ENCODE measurements around the gene NES. TPM values are rescaled to one million over a fixed set of nuclear protein-coding genes. Genes with fewer than 3 reads are reported as not detected.
"Not testable (repeated sequence)": the region's sequence is repeated elsewhere in the genome, so short reads cannot be mapped to it uniquely, and the experiment has no call there.

Gene NES
- total and polyA plus RNA-seq, 12 donors = 7.7 to 26.9 (median 14.0) TPM

- Histone ChIP-seq H3K9me3 (replicated peaks in 1 of 3) (no peaks in the 10 kb centered on the region), H3K4me1 (replicated peaks in 1 of 2) (peaks cover 10 to 11% of the 10 kb centered on the region in 2 donors), H3K36me3 (replicated peaks in 1 of 2) (no peaks in the 10 kb centered on the region), H3K4me3 (no peak overlapping the region), H3K27ac (peak overlapping the region in 1 of 5 donors; percentile 54), H3K27me3 (peaks cover 55% of the 10 kb centered on the region)
- no peak for TF ChIP-seq POLR2A (IDR thresholded peaks at IDR 0.05)
- TF ChIP-seq CTCF (IDR thresholded peaks at IDR 0.05) = no peak
- WGBS, 4 donors = 30 to 38% (median 37%) methylated on average over 6 of the region's 6 CpGs
- no peak for DNase-seq
- intact Hi-C loops (cut with DNase I) = no loop called here
Observed at GRCh38 chr1:156640842-156641706, 36.1 kb downstream of the NES start.

- Histone ChIP-seq H3K36me3 (replicated peaks in 1 of 2) (no peaks in the 10 kb centered on the region), H3K4me1 (replicated peaks in 1 of 2) (peaks cover 10 to 11% of the 10 kb centered on the region in 2 donors), H3K27ac (peak overlapping the region in 1 of 5 donors; percentile 59), H3K9me3 (replicated peaks in 1 of 3) (no peaks in the 10 kb centered on the region), H3K4me3 (no peak overlapping the region), H3K27me3 (peaks cover 58% of the 10 kb centered on the region)
- intact Hi-C loops (cut with DNase I) = no loop called here
- peak in 1 of 7 donors; percentile 81 for DNase-seq
- TF ChIP-seq POLR2A (IDR thresholded peaks at IDR 0.05) = no peak
- TF ChIP-seq CTCF (IDR thresholded peaks at IDR 0.05) = no peak
- WGBS, 4 donors = 49 to 68% (median 63%) methylated on average over 2 to 6 of the region's 6 CpGs
Observed at GRCh38 chr1:156639601-156640101, 37.6 kb downstream of the NES start.

- intact Hi-C loops (cut with DNase I) = no loop called here
- WGBS, 4 donors = 53 to 58% (median 55%) methylated on average over 8 of the region's 8 CpGs
- no peaks in the 10 kb centered on the region for H3K9me3 ChIP-seq (replicated peaks in 1 of 3)
- H3K27me3 ChIP-seq = peaks cover 62% of the 10 kb centered on the region
- no peak for TF ChIP-seq CTCF (IDR thresholded peaks at IDR 0.05)
- TF ChIP-seq POLR2A (IDR thresholded peaks at IDR 0.05) = no peak
- peaks cover 10 to 11% of the 10 kb centered on the region in 2 donors for H3K4me1 ChIP-seq (replicated peaks in 1 of 2)
- no peak overlapping the region for H3K4me3 ChIP-seq
- DNase-seq = no peak
- no peaks in the 10 kb centered on the region for H3K36me3 ChIP-seq (replicated peaks in 1 of 2)
- peak overlapping the region in 1 of 5 donors; percentile 59 for H3K27ac ChIP-seq
Observed at GRCh38 chr1:156638189-156638985, 38.8 kb downstream of the NES start.

- H3K27me3 ChIP-seq = peaks cover 47% of the 10 kb centered on the region
- H3K4me1 ChIP-seq (replicated peaks in 1 of 2) = no peaks in the 10 kb centered on the region
- WGBS, 4 donors = 46 to 70% (median 55%) methylated on average over 3 of the region's 3 CpGs
- H3K27ac ChIP-seq = no peak overlapping the region
- no peaks in the 10 kb centered on the region for H3K9me3 ChIP-seq (replicated peaks in 1 of 3)
- TF ChIP-seq CTCF (IDR thresholded peaks at IDR 0.05) = no peak
- no peak for TF ChIP-seq POLR2A (IDR thresholded peaks at IDR 0.05)
- no peak overlapping the region for H3K4me3 ChIP-seq
- H3K36me3 ChIP-seq (replicated peaks in 1 of 2) = no peaks in the 10 kb centered on the region
- intact Hi-C loops (cut with DNase I) = no loop called here
- no peak for DNase-seq
Observed at GRCh38 chr1:156632355-156632754, 44.9 kb downstream of the NES start.

- H3K4me3 ChIP-seq; H3K9me3 ChIP-seq (replicated peaks in 1 of 3); H3K27ac ChIP-seq; H3K36me3 ChIP-seq (replicated peaks in 1 of 2); intact Hi-C loops (cut with DNase I); H3K4me1 ChIP-seq (replicated peaks in 1 of 2); DNase-seq: not testable (repeated sequence)
- 48 to 58% (median 53%) methylated on average over 9 of the region's 9 CpGs for WGBS, 4 donors
- peaks cover 45% of the 10 kb centered on the region for H3K27me3 ChIP-seq
Observed at GRCh38 chr1:156631152-156631551, 46.1 kb downstream of the NES start.
